Liver (tissue), 9 donors: ENCODE data around the gene UNC13B. TPM values are rescaled to one million over a fixed set of nuclear protein-coding genes. Genes with fewer than 3 reads are reported as not detected.

ENCODE experiments used
- DNase-seq: peaks from one replicate; pipeline ENCODE4 v3.0.0-alpha.2; 2017; ENCODE audit warnings: low spot score
- H3K27ac ChIP-seq, 2 donors: one replicate each; pipeline ENCODE4 v1.7.0; 2013; ENCODE audit warnings: inconsistent platforms in 2 of 2, low read length in 2 of 2, control low read depth in 1 of 2, low read depth in 1 of 2, mild to moderate bottlenecking in 1 of 2
- H3K27me3 ChIP-seq, 4 donors: one replicate each; pipeline versions ENCODE4 v1.6.1 to v1.7.0; 2013; ENCODE audit warnings: low read length in 3 of 4, inconsistent platforms in 1 of 4, mild to moderate bottlenecking in 1 of 4, moderate library complexity in 1 of 4; ENCODE audit not compliant: control insufficient read depth in 4 of 4, insufficient read depth in 4 of 4
- H3K36me3 ChIP-seq, 4 donors: one replicate each; pipeline versions ENCODE4 v1.6.1 to v1.7.0; 2013; ENCODE audit warnings: low read length in 3 of 4, mild to moderate bottlenecking in 3 of 4, low read depth in 1 of 4, moderate library complexity in 1 of 4; ENCODE audit not compliant: control insufficient read depth in 4 of 4, insufficient read depth in 3 of 4
- H3K4me1 ChIP-seq, 4 donors: one replicate each; pipeline versions ENCODE4 v1.6.1 to v1.7.0; 2013; ENCODE audit warnings: low read length in 3 of 4, mild to moderate bottlenecking in 3 of 4, moderate library complexity in 1 of 4; ENCODE audit not compliant: control insufficient read depth in 4 of 4, insufficient read depth in 4 of 4
- H3K4me3 ChIP-seq, 3 donors: one replicate each; pipeline versions ENCODE4 v1.6.1 to v1.7.0; 2013; ENCODE audit warnings: low read length in 3 of 3, control low read depth in 1 of 3, low read depth in 1 of 3, mild to moderate bottlenecking in 1 of 3
- H3K9ac ChIP-seq, 2 donors: one replicate each; pipeline ENCODE4 v1.7.0; 2013; ENCODE audit warnings: low read length in 2 of 2, mild to moderate bottlenecking in 2 of 2, moderate library complexity in 2 of 2, control low read depth in 1 of 2, low read depth in 1 of 2
- H3K9me3 ChIP-seq, 4 donors: one replicate each; pipeline versions ENCODE4 v1.6.1 to v1.7.0; 2013; ENCODE audit warnings: low read length in 3 of 4; ENCODE audit not compliant: control insufficient read depth in 4 of 4
- EGR1 ChIP-seq, 2 donors: IDR thresholded peaks; 2 replicates each; pipeline ENCODE4 v1.6.1; 2016 to 2018; ENCODE audit warnings: antibody characterized with exemption in 2 of 2, low read depth in 2 of 2
- FOXA1 ChIP-seq: IDR thresholded peaks from 2 replicates; pipeline ENCODE4 v1.6.1; 2016; ENCODE audit warnings: antibody characterized with exemption
- FOXA2 ChIP-seq: IDR thresholded peaks from 2 replicates; pipeline ENCODE4 v1.6.1; 2016; ENCODE audit warnings: antibody characterized with exemption
- GABPA ChIP-seq, 2 donors: IDR thresholded peaks in 1 of 2; conservative IDR thresholded peaks in 1 of 2; 2 replicates each; pipeline ENCODE4 v1.6.1; 2016; ENCODE audit warnings: antibody characterized with exemption in 2 of 2, mild to moderate bottlenecking in 1 of 2, moderate library complexity in 1 of 2
- HNF4A ChIP-seq, 2 donors: conservative IDR thresholded peaks; 2 replicates each; pipeline ENCODE4 v1.6.1; 2016; ENCODE audit warnings: antibody characterized with exemption in 2 of 2, mild to moderate bottlenecking in 2 of 2
- HNF4G ChIP-seq: IDR thresholded peaks from 2 replicates; pipeline ENCODE4 v1.6.1; 2016; ENCODE audit warnings: antibody characterized with exemption
- JUND ChIP-seq, 2 donors: IDR thresholded peaks; 2 replicates each; pipeline ENCODE4 v1.6.1; 2016; ENCODE audit warnings: antibody characterized with exemption in 2 of 2
- NR2F2 ChIP-seq: IDR thresholded peaks from 2 replicates; pipeline ENCODE4 v1.6.1; 2016; ENCODE audit warnings: antibody characterized with exemption
- RXRA ChIP-seq, 2 donors: IDR thresholded peaks; 2 replicates each; pipeline ENCODE4 v1.6.1; 2017 to 2018; ENCODE audit warnings: antibody characterized with exemption in 2 of 2, mild to moderate bottlenecking in 1 of 2
- SP1 ChIP-seq: IDR thresholded peaks from 2 replicates; pipeline ENCODE4 v1.6.1; 2018; ENCODE audit warnings: antibody characterized with exemption, mild to moderate bottlenecking
- TAF1 ChIP-seq: conservative IDR thresholded peaks from 2 replicates; pipeline ENCODE4 v1.6.1; 2016; ENCODE audit warnings: antibody characterized with exemption, mild to moderate bottlenecking
- YY1 ChIP-seq: IDR thresholded peaks from 2 replicates; pipeline ENCODE4 v1.6.1; 2016; ENCODE audit warnings: antibody characterized with exemption, mild to moderate bottlenecking
- WGBS: extraction: QIAGEN DNeasy Blood & Tissue Kit; methylation state at CpG from one replicate; pipeline ENCODE4 v1.1.7; 2013; 5-methylcytosine and 5-hydroxymethylcytosine counted together
- polyA plus RNA-seq, 2 donors: library from polyadenylated mRNA; stranded (reverse) in 1 of 2; unstranded in 1 of 2; fragments of 200-250 nt in 1 of 2; fragments of >200 nt in 1 of 2; fragmentation: Nextera tagmentation in 1 of 2; extraction: Ambion mirVana in 1 of 2; gene quantifications; one replicate each; pipeline versions ENCODE4 v1.2.1 to v1.2.3, GENCODE V29; 2013 to 2015
- total RNA-seq, 2 donors: library from RNA; depleted of rRNA; stranded (reverse); fragments of >200 nt; gene quantifications; one replicate each; pipeline ENCODE4 v1.2.3, GENCODE V29; 2014
- TF ChIP-seq, protein P1 (sequence below): IDR thresholded peaks from 2 replicates; pipeline ENCODE4 v1.6.1; 2016; ENCODE audit warnings: antibody characterized with exemption
- TF ChIP-seq, protein P2 (sequence below): fragments of 150-350 bp; IDR thresholded peaks from 2 replicates; pipeline ENCODE4 v1.5.1; 2017; ENCODE audit warnings: improper control_type of control experiment, low read depth, low read length; ENCODE audit not compliant: missing input control
- TF ChIP-seq, protein P3 (sequence below): IDR thresholded peaks from 2 replicates; pipeline ENCODE4 v1.6.1; 2016; ENCODE audit warnings: antibody characterized with exemption
- TF ChIP-seq, protein P4 (sequence below): IDR thresholded peaks from 2 replicates; pipeline ENCODE4 v1.6.1; 2016; ENCODE audit warnings: antibody characterized with exemption
- TF ChIP-seq, protein P5 (sequence below): IDR thresholded peaks from 2 replicates; pipeline ENCODE4 v1.6.1; 2016; ENCODE audit warnings: antibody characterized with exemption, mild to moderate bottlenecking
- donor health status: healthy.
- donor health status: healthy.
- donor health status: healthy.
- donor health status: healthy.
- donor health status: healthy.

Gene UNC13B
- total and polyA plus RNA-seq, 4 donors: 5.5 to 25.7 (median 11.9) TPM

DNA sequence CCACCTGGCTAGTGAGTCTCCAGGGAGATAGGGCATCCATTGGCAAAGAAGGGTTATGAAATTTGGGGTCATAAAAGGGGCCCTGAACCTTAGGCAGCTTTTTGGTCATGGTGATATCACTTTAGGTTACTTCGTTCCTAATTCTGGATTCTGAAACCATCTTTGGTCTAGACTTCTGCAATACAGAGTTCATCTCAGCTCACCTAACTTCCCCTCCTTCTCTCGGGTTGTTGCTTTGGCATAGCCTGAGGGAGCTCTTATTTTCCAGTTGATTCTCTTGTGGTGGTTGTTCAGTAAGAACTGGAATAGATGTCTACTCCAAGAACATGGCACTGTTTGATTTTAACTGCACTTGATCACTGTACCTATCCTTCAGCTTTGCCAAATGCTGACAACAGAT is 179.2 kb downstream of the UNC13B start:
- DNase-seq: no peak
- no peak overlapping the region for H3K4me3 ChIP-seq
- 91% methylated on average over 2 of the region's 2 CpGs for WGBS
- H3K9ac ChIP-seq: no peak overlapping the region
- TF ChIP-seq NR2F2 (no peak), EGR1 (IDR thresholded peaks at IDR 0.05; ENCODE audit: low read depth in 2 of 2) (no peak), GABPA (IDR thresholded peaks at IDR 0.05 in 1 of 2, conservative IDR thresholded peaks at IDR 0.05 in 1 of 2) (no peak), FOXA1 (no peak), TAF1 (no peak), YY1 (no peak), HNF4G (no peak), FOXA2 (no peak), JUND (IDR thresholded peaks at IDR 0.05) (no peak), SP1 (no peak), HNF4A (conservative IDR thresholded peaks at IDR 0.05) (no peak)
- TF ChIP-seq, protein P1, sequence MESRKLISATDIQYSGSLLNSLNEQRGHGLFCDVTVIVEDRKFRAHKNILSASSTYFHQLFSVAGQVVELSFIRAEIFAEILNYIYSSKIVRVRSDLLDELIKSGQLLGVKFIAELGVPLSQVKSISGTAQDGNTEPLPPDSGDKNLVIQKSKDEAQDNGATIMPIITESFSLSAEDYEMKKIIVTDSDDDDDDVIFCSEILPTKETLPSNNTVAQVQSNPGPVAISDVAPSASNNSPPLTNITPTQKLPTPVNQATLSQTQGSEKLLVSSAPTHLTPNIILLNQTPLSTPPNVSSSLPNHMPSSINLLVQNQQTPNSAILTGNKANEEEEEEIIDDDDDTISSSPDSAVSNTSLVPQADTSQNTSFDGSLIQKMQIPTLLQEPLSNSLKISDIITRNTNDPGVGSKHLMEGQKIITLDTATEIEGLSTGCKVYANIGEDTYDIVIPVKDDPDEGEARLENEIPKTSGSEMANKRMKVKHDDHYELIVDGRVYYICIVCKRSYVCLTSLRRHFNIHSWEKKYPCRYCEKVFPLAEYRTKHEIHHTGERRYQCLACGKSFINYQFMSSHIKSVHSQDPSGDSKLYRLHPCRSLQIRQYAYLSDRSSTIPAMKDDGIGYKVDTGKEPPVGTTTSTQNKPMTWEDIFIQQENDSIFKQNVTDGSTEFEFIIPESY: no peak
- TF ChIP-seq, protein P2, sequence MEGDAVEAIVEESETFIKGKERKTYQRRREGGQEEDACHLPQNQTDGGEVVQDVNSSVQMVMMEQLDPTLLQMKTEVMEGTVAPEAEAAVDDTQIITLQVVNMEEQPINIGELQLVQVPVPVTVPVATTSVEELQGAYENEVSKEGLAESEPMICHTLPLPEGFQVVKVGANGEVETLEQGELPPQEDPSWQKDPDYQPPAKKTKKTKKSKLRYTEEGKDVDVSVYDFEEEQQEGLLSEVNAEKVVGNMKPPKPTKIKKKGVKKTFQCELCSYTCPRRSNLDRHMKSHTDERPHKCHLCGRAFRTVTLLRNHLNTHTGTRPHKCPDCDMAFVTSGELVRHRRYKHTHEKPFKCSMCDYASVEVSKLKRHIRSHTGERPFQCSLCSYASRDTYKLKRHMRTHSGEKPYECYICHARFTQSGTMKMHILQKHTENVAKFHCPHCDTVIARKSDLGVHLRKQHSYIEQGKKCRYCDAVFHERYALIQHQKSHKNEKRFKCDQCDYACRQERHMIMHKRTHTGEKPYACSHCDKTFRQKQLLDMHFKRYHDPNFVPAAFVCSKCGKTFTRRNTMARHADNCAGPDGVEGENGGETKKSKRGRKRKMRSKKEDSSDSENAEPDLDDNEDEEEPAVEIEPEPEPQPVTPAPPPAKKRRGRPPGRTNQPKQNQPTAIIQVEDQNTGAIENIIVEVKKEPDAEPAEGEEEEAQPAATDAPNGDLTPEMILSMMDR: no peak
- no peaks in the 10 kb centered on the region for H3K27me3 ChIP-seq
- H3K4me1 ChIP-seq: no peaks in the 10 kb centered on the region
- H3K27ac ChIP-seq: no peak overlapping the region
- H3K9me3 ChIP-seq: no peaks in the 10 kb centered on the region
- H3K36me3 ChIP-seq: peaks cover 0 to 4% (median 1%) of the 10 kb centered on the region in 4 donors

DNA sequence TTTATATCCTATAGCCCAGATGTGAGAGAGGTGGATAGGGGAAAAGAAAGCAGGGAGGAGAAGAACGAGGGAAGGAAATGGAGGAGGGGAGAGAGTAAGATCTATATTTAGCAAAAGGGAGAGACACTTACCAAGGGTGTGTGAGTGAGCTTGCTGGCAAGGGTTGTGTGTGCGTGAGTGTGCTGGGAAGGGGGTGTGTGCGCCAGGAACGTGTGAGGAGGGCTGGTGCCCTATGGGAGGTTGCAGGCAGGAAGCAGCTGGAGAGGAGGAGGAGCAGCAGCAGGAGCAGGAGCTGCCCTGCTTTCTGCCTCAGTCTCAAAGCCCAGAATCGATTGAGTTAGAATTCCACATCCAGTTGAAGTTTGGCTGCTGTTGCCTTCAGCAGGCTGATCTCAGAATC is 179.8 kb downstream of the UNC13B start:
- TF ChIP-seq, protein P3, sequence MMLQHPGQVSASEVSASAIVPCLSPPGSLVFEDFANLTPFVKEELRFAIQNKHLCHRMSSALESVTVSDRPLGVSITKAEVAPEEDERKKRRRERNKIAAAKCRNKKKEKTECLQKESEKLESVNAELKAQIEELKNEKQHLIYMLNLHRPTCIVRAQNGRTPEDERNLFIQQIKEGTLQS: no peak
- TF ChIP-seq, protein P1: no peak
- TF ChIP-seq TAF1: no peak
- no peak for TF ChIP-seq FOXA2
- no peak for TF ChIP-seq GABPA (IDR thresholded peaks at IDR 0.05 in 1 of 2, conservative IDR thresholded peaks at IDR 0.05 in 1 of 2)
- TF ChIP-seq, protein P4, sequence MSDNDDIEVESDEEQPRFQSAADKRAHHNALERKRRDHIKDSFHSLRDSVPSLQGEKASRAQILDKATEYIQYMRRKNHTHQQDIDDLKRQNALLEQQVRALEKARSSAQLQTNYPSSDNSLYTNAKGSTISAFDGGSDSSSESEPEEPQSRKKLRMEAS: no peak
- TF ChIP-seq, protein P2: no peak
- TF ChIP-seq NR2F2: no peak
- no peak for TF ChIP-seq SP1
- no peak for TF ChIP-seq HNF4A (conservative IDR thresholded peaks at IDR 0.05)
- TF ChIP-seq EGR1 (IDR thresholded peaks at IDR 0.05; ENCODE audit: low read depth in 2 of 2): no peak
- TF ChIP-seq, protein P5, sequence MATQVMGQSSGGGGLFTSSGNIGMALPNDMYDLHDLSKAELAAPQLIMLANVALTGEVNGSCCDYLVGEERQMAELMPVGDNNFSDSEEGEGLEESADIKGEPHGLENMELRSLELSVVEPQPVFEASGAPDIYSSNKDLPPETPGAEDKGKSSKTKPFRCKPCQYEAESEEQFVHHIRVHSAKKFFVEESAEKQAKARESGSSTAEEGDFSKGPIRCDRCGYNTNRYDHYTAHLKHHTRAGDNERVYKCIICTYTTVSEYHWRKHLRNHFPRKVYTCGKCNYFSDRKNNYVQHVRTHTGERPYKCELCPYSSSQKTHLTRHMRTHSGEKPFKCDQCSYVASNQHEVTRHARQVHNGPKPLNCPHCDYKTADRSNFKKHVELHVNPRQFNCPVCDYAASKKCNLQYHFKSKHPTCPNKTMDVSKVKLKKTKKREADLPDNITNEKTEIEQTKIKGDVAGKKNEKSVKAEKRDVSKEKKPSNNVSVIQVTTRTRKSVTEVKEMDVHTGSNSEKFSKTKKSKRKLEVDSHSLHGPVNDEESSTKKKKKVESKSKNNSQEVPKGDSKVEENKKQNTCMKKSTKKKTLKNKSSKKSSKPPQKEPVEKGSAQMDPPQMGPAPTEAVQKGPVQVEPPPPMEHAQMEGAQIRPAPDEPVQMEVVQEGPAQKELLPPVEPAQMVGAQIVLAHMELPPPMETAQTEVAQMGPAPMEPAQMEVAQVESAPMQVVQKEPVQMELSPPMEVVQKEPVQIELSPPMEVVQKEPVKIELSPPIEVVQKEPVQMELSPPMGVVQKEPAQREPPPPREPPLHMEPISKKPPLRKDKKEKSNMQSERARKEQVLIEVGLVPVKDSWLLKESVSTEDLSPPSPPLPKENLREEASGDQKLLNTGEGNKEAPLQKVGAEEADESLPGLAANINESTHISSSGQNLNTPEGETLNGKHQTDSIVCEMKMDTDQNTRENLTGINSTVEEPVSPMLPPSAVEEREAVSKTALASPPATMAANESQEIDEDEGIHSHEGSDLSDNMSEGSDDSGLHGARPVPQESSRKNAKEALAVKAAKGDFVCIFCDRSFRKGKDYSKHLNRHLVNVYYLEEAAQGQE: no peak
- no peak for TF ChIP-seq RXRA (IDR thresholded peaks at IDR 0.05)
- TF ChIP-seq YY1: no peak
- TF ChIP-seq HNF4G: no peak
- no peak for TF ChIP-seq JUND (IDR thresholded peaks at IDR 0.05)
- no peak overlapping the region for H3K9ac ChIP-seq
- H3K4me1 ChIP-seq: no peaks in the 10 kb centered on the region
- H3K27me3 ChIP-seq: no peaks in the 10 kb centered on the region
- DNase-seq: no peak
- H3K9me3 ChIP-seq: no peaks in the 10 kb centered on the region
- WGBS: 53% methylated on average over 5 of the region's 5 CpGs
- no peak overlapping the region for H3K27ac ChIP-seq
- H3K4me3 ChIP-seq: no peak overlapping the region
- peaks cover 0 to 4% (median 1%) of the 10 kb centered on the region in 4 donors for H3K36me3 ChIP-seq
